Fibroblast of lung (primary cell): ENCODE results near the gene CDK11B. TPM values are rescaled to one million over a fixed set of nuclear protein-coding genes. Genes with fewer than 3 reads are reported as not detected.

Experiments
- DNase-seq, 2 donors: peaks; one replicate each; pipeline versions ENCODE4 v3.0.0 to v3.0.0-alpha.2; 2010; ENCODE audit warnings: low read depth in 2 of 2
- H2AFZ ChIP-seq: 2 replicates; pipeline ENCODE4 v1.5.1; 2012; ENCODE audit warnings: low read length, control low read depth, inconsistent platforms
- H3K27ac ChIP-seq: 2 replicates; pipeline ENCODE4 v1.5.1; 2011; ENCODE audit warnings: low read length, control low read depth; ENCODE audit not compliant: insufficient read depth
- H3K27me3 ChIP-seq: 2 replicates; pipeline ENCODE4 v1.5.1; 2011; ENCODE audit warnings: mild to moderate bottlenecking, low read length; ENCODE audit not compliant: control insufficient read depth, insufficient read depth
- H3K36me3 ChIP-seq: 2 replicates; pipeline ENCODE4 v1.5.1; 2011; ENCODE audit warnings: low read length; ENCODE audit not compliant: control insufficient read depth, insufficient read depth
- H3K4me1 ChIP-seq: 2 replicates; pipeline ENCODE4 v1.5.1; 2011; ENCODE audit warnings: low read length; ENCODE audit not compliant: control insufficient read depth, insufficient read depth; ENCODE audit errors: extremely low read depth
- H3K4me2 ChIP-seq: 2 replicates; pipeline ENCODE4 v1.5.1; 2011; ENCODE audit warnings: low read length, control low read depth; ENCODE audit not compliant: insufficient read depth; ENCODE audit errors: extremely low read depth
- H3K4me3 ChIP-seq, 4 experiments: fragments of 200-600 bp in 1 of 4; sonication (generic) in 1 of 4; replicated peaks in 1 of 4; 2 replicates each; pipeline ENCODE4 v1.5.1; 2011 to 2016; ENCODE audit warnings: low read length in 4 of 4, low read depth in 3 of 4, mild to moderate bottlenecking in 3 of 4, control low read depth in 2 of 4, inconsistent platforms in 1 of 4, mixed read lengths in 1 of 4; ENCODE audit not compliant: insufficient read depth in 1 of 4; ENCODE audit errors: control extremely low read depth in 1 of 4
- H3K79me2 ChIP-seq: 2 replicates; pipeline ENCODE4 v1.5.1; 2012; ENCODE audit warnings: mild to moderate bottlenecking, low read length, inconsistent platforms; ENCODE audit not compliant: control insufficient read depth, insufficient read depth
- H3K9ac ChIP-seq: 2 replicates; pipeline ENCODE4 v1.5.1; 2011; ENCODE audit warnings: mild to moderate bottlenecking, low read length, control low read depth; ENCODE audit not compliant: insufficient read depth
- H3K9me3 ChIP-seq: 2 replicates; pipeline ENCODE4 v1.5.1; 2012; ENCODE audit warnings: low read depth, low read length; ENCODE audit not compliant: control insufficient read depth, insufficient read depth
- H4K20me1 ChIP-seq: 2 replicates; pipeline ENCODE4 v1.5.1; 2011; ENCODE audit warnings: low read length; ENCODE audit not compliant: control insufficient read depth, insufficient read depth; ENCODE audit errors: extremely low read depth
- EZH2 ChIP-seq: IDR thresholded peaks from 2 replicates; pipeline ENCODE4 v1.5.1; 2012; ENCODE audit warnings: low read length, control low read depth, mild to moderate bottlenecking; ENCODE audit errors: missing control alignments
- polyA plus RNA-seq, 2 donors: library from polyadenylated mRNA; depleted of rRNA in 1 of 2; stranded (reverse) in 1 of 2; unstranded in 1 of 2; fragments of >200 nt; gene quantifications; 2 replicates each; pipeline ENCODE4 v1.2.1, GENCODE V29; 2011 to 2012; ENCODE audit warnings: missing spikeins in 1 of 2
- total RNA-seq: library from RNA; depleted of rRNA; stranded (reverse); fragments of >200 nt; gene quantifications from 2 replicates; pipeline ENCODE4 v1.2.1, GENCODE V29; 2014
- TF ChIP-seq, protein P1 (sequence below), 2 donors: IDR thresholded peaks in 1 of 2; conservative IDR thresholded peaks in 1 of 2; 1 replicate in 1 of 2; 2 replicates in 1 of 2; pipeline ENCODE4 v1.5.1; 2011 to 2012; ENCODE audit warnings: low read length in 2 of 2, control low read depth in 1 of 2, inconsistent platforms in 1 of 2, low read depth in 1 of 2, mild to moderate bottlenecking in 1 of 2

Gene CDK11B
- total and polyA plus RNA-seq, 2 donors (not counting 1 experiment from before 2014, with no cell fraction given), result 2.5 to 9.7 TPM

DNA sequence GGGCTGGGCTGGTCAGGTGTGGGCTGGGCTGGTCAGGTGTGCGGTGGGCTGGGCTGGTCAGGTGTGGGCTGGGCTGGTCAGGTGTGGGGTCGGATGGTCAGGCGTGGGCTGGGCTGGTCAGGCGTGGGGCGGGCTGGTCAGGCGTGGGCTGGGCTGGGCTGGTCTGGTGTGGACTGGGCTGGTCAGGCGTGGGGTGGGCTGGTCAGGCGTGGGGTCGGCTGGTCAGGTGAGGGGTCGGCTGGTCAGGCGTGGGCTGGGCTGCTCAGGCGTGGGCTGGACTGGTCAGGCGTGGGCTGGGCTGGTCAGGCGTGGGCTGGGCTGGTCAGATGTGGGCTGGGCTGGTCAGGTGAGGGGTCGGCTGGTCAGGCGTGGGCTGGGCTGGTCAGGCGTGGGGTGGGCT lies 53.1 kb downstream of the CDK11B start:
- H3K4me3 ChIP-seq, result no peak overlapping the region
- H3K27me3 ChIP-seq, result no peaks in the 10 kb centered on the region
- H3K9me3 ChIP-seq, result no peaks in the 10 kb centered on the region
- DNase-seq, result no peak
- TF ChIP-seq, protein P1, sequence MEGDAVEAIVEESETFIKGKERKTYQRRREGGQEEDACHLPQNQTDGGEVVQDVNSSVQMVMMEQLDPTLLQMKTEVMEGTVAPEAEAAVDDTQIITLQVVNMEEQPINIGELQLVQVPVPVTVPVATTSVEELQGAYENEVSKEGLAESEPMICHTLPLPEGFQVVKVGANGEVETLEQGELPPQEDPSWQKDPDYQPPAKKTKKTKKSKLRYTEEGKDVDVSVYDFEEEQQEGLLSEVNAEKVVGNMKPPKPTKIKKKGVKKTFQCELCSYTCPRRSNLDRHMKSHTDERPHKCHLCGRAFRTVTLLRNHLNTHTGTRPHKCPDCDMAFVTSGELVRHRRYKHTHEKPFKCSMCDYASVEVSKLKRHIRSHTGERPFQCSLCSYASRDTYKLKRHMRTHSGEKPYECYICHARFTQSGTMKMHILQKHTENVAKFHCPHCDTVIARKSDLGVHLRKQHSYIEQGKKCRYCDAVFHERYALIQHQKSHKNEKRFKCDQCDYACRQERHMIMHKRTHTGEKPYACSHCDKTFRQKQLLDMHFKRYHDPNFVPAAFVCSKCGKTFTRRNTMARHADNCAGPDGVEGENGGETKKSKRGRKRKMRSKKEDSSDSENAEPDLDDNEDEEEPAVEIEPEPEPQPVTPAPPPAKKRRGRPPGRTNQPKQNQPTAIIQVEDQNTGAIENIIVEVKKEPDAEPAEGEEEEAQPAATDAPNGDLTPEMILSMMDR (conservative IDR thresholded peaks at IDR 0.05 in 1 of 2, IDR thresholded peaks at IDR 0.05 in 1 of 2; ENCODE audit: low read depth in 1 of 2, low read length in 2 of 2), result no peak
- no peak for TF ChIP-seq EZH2
- H3K4me1 ChIP-seq, result no peaks in the 10 kb centered on the region
- no peak overlapping the region for H3K4me2 ChIP-seq
- no peak overlapping the region for H3K27ac ChIP-seq
- H2AFZ ChIP-seq, result no peak overlapping the region
- no peak overlapping the region for H3K9ac ChIP-seq
- H3K79me2 ChIP-seq, result no peaks in the 10 kb centered on the region
- H3K36me3 ChIP-seq, result no peaks in the 10 kb centered on the region
- no peaks in the 10 kb centered on the region for H4K20me1 ChIP-seq

DNA sequence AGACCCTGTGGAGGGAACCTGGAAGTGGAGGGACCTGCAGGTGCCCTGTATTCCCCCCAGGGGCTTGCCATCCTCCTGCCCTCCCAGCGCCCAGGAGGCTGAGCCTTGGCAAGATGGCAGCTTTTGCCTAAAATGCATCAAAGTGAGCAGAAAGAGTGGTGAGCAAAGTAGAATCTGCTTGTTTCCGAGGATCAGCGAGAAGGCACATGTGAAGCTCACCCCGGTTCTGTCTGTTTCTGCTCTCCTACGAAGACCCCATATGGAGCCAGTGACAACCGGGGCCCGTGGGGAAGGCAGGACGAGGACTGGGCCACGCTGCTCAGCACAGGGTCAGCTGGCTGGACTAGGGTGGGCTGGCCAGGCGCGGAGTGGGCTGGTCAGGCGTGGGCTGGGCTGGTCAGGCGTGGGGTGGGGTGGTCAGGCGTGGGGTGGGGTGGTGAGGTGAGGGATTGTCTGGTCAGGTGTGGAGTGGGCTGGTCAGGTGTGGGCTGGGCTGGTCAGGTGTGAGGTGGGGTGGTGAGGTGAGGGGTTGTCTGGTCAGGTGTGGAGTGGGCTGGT lies 53.7 kb downstream of the CDK11B start:
- Histone ChIP-seq H3K9ac (no peak overlapping the region), H3K4me3 (no peak overlapping the region), H3K4me1 (no peaks in the 10 kb centered on the region), H3K27me3 (peaks cover 4% of the 10 kb centered on the region), H4K20me1 (no peaks in the 10 kb centered on the region), H3K79me2 (no peaks in the 10 kb centered on the region), H3K36me3 (no peaks in the 10 kb centered on the region), H2AFZ (no peak overlapping the region), H3K4me2 (no peak overlapping the region), H3K9me3 (no peaks in the 10 kb centered on the region), H3K27ac (no peak overlapping the region)
- TF ChIP-seq EZH2, result no peak
- TF ChIP-seq, protein P1 (conservative IDR thresholded peaks at IDR 0.05 in 1 of 2, IDR thresholded peaks at IDR 0.05 in 1 of 2; ENCODE audit: low read depth in 1 of 2, low read length in 2 of 2), result no peak
- no peak for DNase-seq

DNA sequence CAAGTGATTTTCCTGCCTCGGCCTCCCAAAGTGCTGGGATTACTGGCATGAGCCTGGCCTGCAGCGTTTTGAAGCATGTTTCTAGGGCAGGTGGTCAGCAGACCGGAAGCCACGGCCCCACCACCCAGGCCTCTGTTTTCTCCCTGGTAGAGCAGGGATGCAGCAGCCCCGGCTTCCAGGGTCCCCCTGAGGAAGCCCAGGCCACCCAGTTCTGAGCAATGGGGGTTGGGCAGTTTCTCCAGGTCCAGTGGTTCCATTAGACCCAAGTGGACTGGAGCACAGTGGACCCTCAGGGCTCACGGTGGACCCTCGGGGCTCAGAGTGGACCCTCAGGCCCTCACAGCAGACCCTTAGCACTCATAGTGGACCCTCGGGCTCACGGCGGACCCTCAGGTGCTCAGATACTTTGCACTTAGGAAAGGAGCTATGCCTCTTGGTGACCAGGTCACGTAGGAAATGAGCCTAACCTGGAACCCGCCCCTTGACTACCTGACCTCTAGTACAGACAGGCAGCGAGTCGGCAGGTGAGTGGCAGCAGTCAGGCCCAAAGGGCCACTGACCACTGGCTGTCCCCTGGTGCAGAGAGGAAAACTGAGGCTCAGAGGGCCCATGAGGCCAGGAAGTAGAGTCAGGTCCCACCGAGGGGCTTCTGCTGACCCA lies 54.3 kb downstream of the CDK11B start:
- no peaks in the 10 kb centered on the region for H3K4me1 ChIP-seq
- H2AFZ ChIP-seq, result no peak overlapping the region
- H3K9me3 ChIP-seq, result no peaks in the 10 kb centered on the region
- peaks cover 4% of the 10 kb centered on the region for H3K27me3 ChIP-seq
- TF ChIP-seq, protein P1 (conservative IDR thresholded peaks at IDR 0.05 in 1 of 2, IDR thresholded peaks at IDR 0.05 in 1 of 2; ENCODE audit: low read depth in 1 of 2, low read length in 2 of 2), result no peak
- no peak for TF ChIP-seq EZH2
- no peak for DNase-seq
- H3K36me3 ChIP-seq, result no peaks in the 10 kb centered on the region
- H3K4me2 ChIP-seq, result no peak overlapping the region
- no peak overlapping the region for H3K4me3 ChIP-seq
- no peaks in the 10 kb centered on the region for H4K20me1 ChIP-seq
- H3K27ac ChIP-seq, result no peak overlapping the region
- H3K9ac ChIP-seq, result no peak overlapping the region
- H3K79me2 ChIP-seq, result no peaks in the 10 kb centered on the region
